ENCODE results near the gene BCL11A. TPM values are rescaled to one million over a fixed set of nuclear protein-coding genes. Genes with fewer than 3 reads are reported as not detected.

Gene BCL11A
- total RNA-seq, 1 experiment from 2014 or later: 91.4 TPM

GRCh38 chr2:60498816-60499429 lies 54.5 kb downstream of the BCL11A start:
- no peak overlapping the region for H2BK12ac ChIP-seq (ENCODE audit: insufficient read length, low read depth, low read length)
- no peak overlapping the region for H3K9ac ChIP-seq (ENCODE audit: extremely low read depth, insufficient read length, low read length)
- H3K27me3 Mint-ChIP-seq (ENCODE audit: low read depth): no peaks in the 10 kb centered on the region
- H4K8ac ChIP-seq (replicated peaks; ENCODE audit: insufficient read length, low read depth, low read length): no peak overlapping the region
- no CpG with 5 or more reads among the region's 8 CpGs for WGBS (ENCODE audit: extremely low coverage, insufficient read length, low lambda C conversion rate)
- no peak overlapping the region for H3K4me2 ChIP-seq (ENCODE audit: insufficient read depth, insufficient read length, low read length)
- H2BK5ac ChIP-seq (ENCODE audit: insufficient read length, low read length): no peak overlapping the region
- no peak overlapping the region for H3K4ac ChIP-seq (ENCODE audit: low read depth, low read length)
- H4K5ac ChIP-seq (ENCODE audit: insufficient read length, low read depth, low read length): no peak overlapping the region
- no peaks in the 10 kb centered on the region for H3K23me2 ChIP-seq (ENCODE audit: insufficient read length, low read depth, low read length, poor library complexity, severe bottlenecking)
- H2BK20ac ChIP-seq (ENCODE audit: low read depth, low read length, poor library complexity, severe bottlenecking): no peak overlapping the region
- no peak overlapping the region for H3K4me3 Mint-ChIP-seq
- peaks cover 6% of the 10 kb centered on the region; the same call in 1 of the 2 replicates for H3K79me2 ChIP-seq (ENCODE audit: insufficient read depth, low read length)
- no peaks in the 10 kb centered on the region for H3K9me3 ChIP-seq (ENCODE audit: control insufficient read depth, low read depth, low read length)
- peaks cover 2% of the 10 kb centered on the region for H4K20me1 ChIP-seq (ENCODE audit: control insufficient read depth, insufficient read depth, insufficient read length)
- no peak overlapping the region for H2AK5ac ChIP-seq (ENCODE audit: insufficient read length, low read length)
- H3K27ac ChIP-seq (ENCODE audit: insufficient read length, low read depth, low read length): no peak overlapping the region
- no peak overlapping the region for H4K91ac ChIP-seq (ENCODE audit: insufficient read length, low read depth, low read length)
- no peak overlapping the region for H2BK15ac ChIP-seq (ENCODE audit: low read depth, low read length)
- H3K9me3 Mint-ChIP-seq: no peaks in the 10 kb centered on the region
- H2BK120ac ChIP-seq (ENCODE audit: low read depth, low read length, poor library complexity, severe bottlenecking): no peak overlapping the region
- H3K27me3 ChIP-seq (ENCODE audit: insufficient read depth, low read length): no peaks in the 10 kb centered on the region
- H3K27ac Mint-ChIP-seq: no peak overlapping the region
- H3K36me3 Mint-ChIP-seq (ENCODE audit: insufficient read depth in 1 of 3, low read depth in 3 of 3): peaks cover 4 to 35% (median 29%) of the 10 kb centered on the region in 3 experiments; a peak in 5 of 7 replicates
- H3K14ac ChIP-seq (ENCODE audit: insufficient read depth, low read length): no peak overlapping the region
- no peak overlapping the region for H3T11ph ChIP-seq (ENCODE audit: low read length)
- H3K4me1 ChIP-seq (ENCODE audit: insufficient read depth, low read length): no peaks in the 10 kb centered on the region; the same call in 1 of the 2 replicates
- H2AFZ ChIP-seq (ENCODE audit: low read length): no peak overlapping the region
- no peak overlapping the region for H3K56ac ChIP-seq (ENCODE audit: insufficient read length, low read depth, low read length)
- H3K79me1 ChIP-seq (ENCODE audit: insufficient read depth, low read depth, low read length, poor library complexity, severe bottlenecking): peaks cover under 1% of the 10 kb centered on the region
- no peak for DNase-seq
- no peak for TF ChIP-seq CTCF (conservative IDR thresholded peaks at IDR 0.05)
- peaks cover 44 to 59% of the 10 kb centered on the region in 2 experiments for H3K4me1 Mint-ChIP-seq
- no peak overlapping the region for H3K18ac ChIP-seq (ENCODE audit: insufficient read length, low read depth, low read length)
- H3K23ac ChIP-seq (ENCODE audit: insufficient read length, low read depth, low read length): no peak overlapping the region
